IPS-18c (cell line): ENCODE data around the gene CBX4.

Experiments used
- H3K4me3 ChIP-seq: 2 replicates; pipeline ENCODE4 v1.7.0; 2013; ENCODE audit warnings: low read depth, mild to moderate bottlenecking, low read length, moderate library complexity; ENCODE audit not compliant: insufficient read depth
- H3K9me3 ChIP-seq: one replicate; pipeline ENCODE4 v1.6.1; 2013; ENCODE audit warnings: mild to moderate bottlenecking, low read length, moderate library complexity; ENCODE audit not compliant: control insufficient read depth, insufficient read depth

Gene CBX4

GRCh38 chr17:79789943-79790804 lies 49.1 kb downstream of the CBX4 start:
- peak overlapping the region; percentile 36; the same call in 1 of the 2 replicates for H3K4me3 ChIP-seq
- H3K9me3 ChIP-seq, result no peaks in the 10 kb centered on the region

GRCh38 chr17:79788989-79789942 lies 50.0 kb downstream of the CBX4 start:
- no peaks in the 10 kb centered on the region for H3K9me3 ChIP-seq
- H3K4me3 ChIP-seq, result peak overlapping the region; percentile 36

- 0 out of 2 replicates have a peak overlapping the region, but pooled peaks have one; percentile 10 for H3K4me3 ChIP-seq
- H3K9me3 ChIP-seq, result no peaks in the 10 kb centered on the region
Observed at GRCh38 chr17:79788455-79788854, 50.8 kb downstream of the CBX4 start.

- H3K4me3 ChIP-seq, result no peak overlapping the region
Observed at GRCh38 chr17:79786930-79787643, 52.2 kb downstream of the CBX4 start.

GRCh38 chr17:79785900-79786810 lies 53.1 kb downstream of the CBX4 start:
- Histone ChIP-seq H3K9me3 (no peaks in the 10 kb centered on the region), H3K4me3 (no peak overlapping the region)

More at GRCh38 chr17:79786930-79787643, 52.2 kb downstream of the CBX4 start:
- H3K9me3 ChIP-seq, result no peaks in the 10 kb centered on the region

GRCh38 chr17:79785017-79785899 lies 54.0 kb downstream of the CBX4 start:
- no peak overlapping the region for H3K4me3 ChIP-seq
- H3K9me3 ChIP-seq, result no peaks in the 10 kb centered on the region

GRCh38 chr17:79784353-79785016 lies 54.8 kb downstream of the CBX4 start:
- Histone ChIP-seq H3K9me3 (no peaks in the 10 kb centered on the region), H3K4me3 (no peak overlapping the region)

- Histone ChIP-seq H3K4me3 (no peak overlapping the region), H3K9me3 (no peaks in the 10 kb centered on the region)
Observed at GRCh38 chr17:79783891-79784290, 55.3 kb downstream of the CBX4 start.
